Measurements from ENCODE around the gene MRGPRX4.

GRCh38 chr11:18145837-18146236, 26.8 kb upstream of the MRGPRX4 start:
- TF ChIP-seq POLR2AphosphoS5 (IDR thresholded peaks at IDR 0.05; ENCODE audit: low read depth, low read length) (no peak), SIN3A (IDR thresholded peaks at IDR 0.05; ENCODE audit: borderline replicate concordance, insufficient read depth, low read length) (no peak)
